GM21786 (cell line): ENCODE results near the gene RTN3.

ENCODE experiments used
- ATAC-seq: cut with Tn5 transposase; IDR thresholded peaks from one replicate; pipeline ENCODE4 v1.9.1; 2021; ENCODE audit not compliant: unreplicated experiment

RTN3 gene

GRCh38 chr11:63737718-63738117 lies 56.4 kb downstream of the RTN3 start:
- no peak for ATAC-seq

- ATAC-seq: no peak
Observed at GRCh38 chr11:63738720-63739360, 57.5 kb downstream of the RTN3 start.

- ATAC-seq: no peak
Observed at GRCh38 chr11:63745304-63746170, 64.2 kb downstream of the RTN3 start.

- ATAC-seq: no peak
Observed at GRCh38 chr11:63747011-63747410, 65.7 kb downstream of the RTN3 start.

GRCh38 chr11:63749624-63750023 lies 68.3 kb downstream of the RTN3 start:
- ATAC-seq: no peak

- no peak for ATAC-seq
Observed at GRCh38 chr11:63756919-63757761, 75.8 kb downstream of the RTN3 start.

DNA sequence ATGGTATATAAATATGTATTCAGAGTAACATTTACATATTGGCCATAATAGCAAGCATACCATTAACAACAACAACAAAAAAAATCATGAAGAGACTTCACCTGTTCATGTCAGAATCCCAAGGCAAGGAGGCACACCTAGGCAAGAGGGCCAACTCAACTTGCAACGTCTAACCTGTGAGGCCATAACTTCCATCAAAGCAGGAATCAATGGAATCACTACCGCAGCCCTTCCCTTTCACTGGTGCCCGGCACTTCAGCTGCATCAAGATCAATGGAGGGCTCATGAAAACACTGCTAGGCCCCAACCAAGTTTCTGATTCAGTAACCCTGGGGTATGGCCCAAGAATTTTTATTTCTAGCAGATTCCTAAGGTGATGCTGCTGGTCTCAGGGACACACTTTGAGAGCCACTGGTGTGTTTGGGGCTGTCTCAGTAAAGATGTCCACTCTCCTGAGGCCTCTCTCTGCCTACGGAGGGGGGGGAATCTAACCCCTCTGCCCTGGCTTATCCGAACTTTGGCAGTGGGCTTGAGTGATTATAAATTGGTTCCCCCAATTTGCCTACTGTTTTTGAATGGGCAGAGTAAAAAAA lies 79.3 kb downstream of the RTN3 start:
- ATAC-seq: no peak

GRCh38 chr11:63761188-63761587 lies 79.9 kb downstream of the RTN3 start:
- ATAC-seq: no peak

- ATAC-seq: no peak
Observed at GRCh38 chr11:63761931-63762653, 80.8 kb downstream of the RTN3 start.

GRCh38 chr11:63762654-63763495 lies 81.6 kb downstream of the RTN3 start:
- ATAC-seq: no peak

- ATAC-seq: no peak
Observed at GRCh38 chr11:63763496-63764339, 82.4 kb downstream of the RTN3 start.

- ATAC-seq: no peak
Observed at GRCh38 chr11:63764340-63764678, 83.0 kb downstream of the RTN3 start.

DNA sequence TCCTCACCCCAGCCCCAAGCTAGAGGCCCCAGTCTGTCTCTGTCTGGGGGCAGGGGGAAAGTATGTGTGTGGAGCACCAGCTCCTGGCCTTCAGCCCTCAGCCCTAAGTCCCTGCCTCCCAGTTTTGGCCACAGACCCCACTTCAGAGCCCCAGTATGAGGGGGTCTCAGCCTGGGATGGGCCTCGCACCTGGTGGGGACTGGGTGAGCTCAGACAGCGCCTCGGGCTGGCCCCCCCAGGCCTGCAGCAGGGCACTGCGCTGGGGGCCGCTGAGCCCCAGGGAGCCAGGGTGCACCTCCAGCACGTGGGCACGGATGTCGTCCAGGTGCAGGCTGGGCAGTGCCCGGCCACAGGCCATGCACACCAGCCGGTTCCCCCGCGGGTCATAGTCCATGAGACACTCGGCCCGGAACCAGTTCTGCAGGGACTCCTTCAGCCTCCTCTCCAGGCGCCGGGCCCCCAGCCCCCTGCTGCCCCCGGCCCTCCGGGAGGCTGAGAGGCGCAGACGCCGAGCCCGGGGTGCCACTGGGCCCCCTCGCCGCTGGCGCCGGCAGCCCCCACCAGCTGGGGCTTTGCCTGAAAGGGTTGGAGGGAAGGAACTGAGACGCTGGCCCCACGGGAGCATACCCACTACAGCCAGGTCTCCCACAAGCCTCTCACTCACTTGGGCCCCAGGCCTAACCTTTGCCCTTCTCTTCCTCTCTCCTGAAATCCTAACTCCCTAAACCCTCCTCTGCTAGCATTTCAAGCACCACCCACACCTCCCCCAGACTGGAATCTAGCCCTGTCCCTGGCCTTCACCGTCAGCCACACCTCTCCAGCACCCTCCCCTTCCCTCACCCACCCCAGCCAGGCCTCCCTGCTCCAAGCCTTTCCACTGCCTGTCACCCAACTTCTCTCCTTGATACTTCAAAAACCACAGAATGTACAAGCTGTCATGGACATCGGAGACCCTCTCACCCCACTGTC lies 83.7 kb downstream of the RTN3 start:
- ATAC-seq: no peak

- ATAC-seq: no peak
Observed at GRCh38 chr11:63765688-63766241, 84.5 kb downstream of the RTN3 start.

GRCh38 chr11:63766531-63767235 lies 85.4 kb downstream of the RTN3 start:
- ATAC-seq: no peak

GRCh38 chr11:63767267-63767564 lies 85.9 kb downstream of the RTN3 start:
- no peak for ATAC-seq
